ENCODE results near the gene PTPRG.
A peak's percentile ranks its signal among the peaks of the same experiment; 100 is the strongest.

PTPRG gene

GRCh38 chr3:61872077-61872706 lies 310.8 kb downstream of the PTPRG start:
- Histone ChIP-seq H3K4me3 (IDR thresholded peaks at IDR 0.05; ENCODE audit: insufficient read depth, low read depth, low read length) (no peak overlapping the region), H3K27me3 (ENCODE audit: insufficient read depth, low read depth) (no peaks in the 10 kb centered on the region), H3K79me2 (ENCODE audit: insufficient read depth, low read depth) (no peaks in the 10 kb centered on the region), H3K4me2 (no peak overlapping the region), H3K27ac (no peak overlapping the region), H3K4me1 (ENCODE audit: low read depth, poor library complexity, severe bottlenecking) (peaks cover 15% of the 10 kb centered on the region), H3K9ac (no peak overlapping the region), H4K20me1 (ENCODE audit: insufficient read depth) (no peaks in the 10 kb centered on the region), H3K36me3 (ENCODE audit: insufficient read depth) (no peaks in the 10 kb centered on the region), H2AFZ (ENCODE audit: low read depth) (no peak overlapping the region)
- TF ChIP-seq CTCF (conservative IDR thresholded peaks at IDR 0.05; ENCODE audit: low read depth, low read length) = no peak

- H3K27ac ChIP-seq = no peak overlapping the region
- no peak overlapping the region for H2AFZ ChIP-seq (ENCODE audit: low read depth)
- no peak overlapping the region for H3K4me3 ChIP-seq (IDR thresholded peaks at IDR 0.05; ENCODE audit: insufficient read depth, low read depth, low read length)
- H3K4me2 ChIP-seq = no peak overlapping the region
- H3K36me3 ChIP-seq (ENCODE audit: insufficient read depth) = no peaks in the 10 kb centered on the region
- no peaks in the 10 kb centered on the region for H4K20me1 ChIP-seq (ENCODE audit: insufficient read depth)
- no peak for TF ChIP-seq CTCF (conservative IDR thresholded peaks at IDR 0.05; ENCODE audit: low read depth, low read length)
- no peak overlapping the region for H3K9ac ChIP-seq
- peaks cover 26% of the 10 kb centered on the region for H3K4me1 ChIP-seq (ENCODE audit: low read depth, poor library complexity, severe bottlenecking)
- no peaks in the 10 kb centered on the region for H3K27me3 ChIP-seq (ENCODE audit: insufficient read depth, low read depth)
- H3K79me2 ChIP-seq (ENCODE audit: insufficient read depth, low read depth) = no peaks in the 10 kb centered on the region
Observed at GRCh38 chr3:61875046-61875844, 313.9 kb downstream of the PTPRG start.

GRCh38 chr3:61875976-61876671 lies 314.8 kb downstream of the PTPRG start:
- no peak overlapping the region for H3K4me3 ChIP-seq (IDR thresholded peaks at IDR 0.05; ENCODE audit: insufficient read depth, low read depth, low read length)
- no peak overlapping the region for H3K27ac ChIP-seq
- H2AFZ ChIP-seq (ENCODE audit: low read depth) = no peak overlapping the region
- TF ChIP-seq CTCF (conservative IDR thresholded peaks at IDR 0.05; ENCODE audit: low read depth, low read length) = no peak
- no peaks in the 10 kb centered on the region for H3K27me3 ChIP-seq (ENCODE audit: insufficient read depth, low read depth)
- no peaks in the 10 kb centered on the region for H3K79me2 ChIP-seq (ENCODE audit: insufficient read depth, low read depth)
- no peak overlapping the region for H3K4me2 ChIP-seq
- H3K4me1 ChIP-seq (ENCODE audit: low read depth, poor library complexity, severe bottlenecking) = peaks cover 26% of the 10 kb centered on the region
- no peak overlapping the region for H3K9ac ChIP-seq
- no peaks in the 10 kb centered on the region for H3K36me3 ChIP-seq (ENCODE audit: insufficient read depth)
- H4K20me1 ChIP-seq (ENCODE audit: insufficient read depth) = no peaks in the 10 kb centered on the region

GRCh38 chr3:61876797-61877196 lies 315.4 kb downstream of the PTPRG start:
- Histone ChIP-seq H3K4me1 (ENCODE audit: low read depth, poor library complexity, severe bottlenecking) (peaks cover 26% of the 10 kb centered on the region), H3K36me3 (ENCODE audit: insufficient read depth) (no peaks in the 10 kb centered on the region), H3K27ac (no peak overlapping the region), H3K79me2 (ENCODE audit: insufficient read depth, low read depth) (no peaks in the 10 kb centered on the region), H3K4me2 (peak overlapping the region; percentile 33; the same call in 1 of the 2 replicates), H3K4me3 (IDR thresholded peaks at IDR 0.05; ENCODE audit: insufficient read depth, low read depth, low read length) (no peak overlapping the region), H4K20me1 (ENCODE audit: insufficient read depth) (no peaks in the 10 kb centered on the region), H3K27me3 (ENCODE audit: insufficient read depth, low read depth) (no peaks in the 10 kb centered on the region), H2AFZ (ENCODE audit: low read depth) (no peak overlapping the region), H3K9ac (no peak overlapping the region)
- TF ChIP-seq CTCF (conservative IDR thresholded peaks at IDR 0.05; ENCODE audit: low read depth, low read length) = no peak
